Medulla oblongata (tissue), 1 donor: ENCODE measurements around the gene EVX1.

Experiments
- DNase-seq: peaks from one replicate; pipeline ENCODE4 v3.0.0-alpha.2; 2015; ENCODE audit errors: extremely low spot score

Gene EVX1

GRCh38 chr7:27249724-27250556, 7.3 kb downstream of the EVX1 start:
- no peak for DNase-seq

GRCh38 chr7:27250557-27251070, 8.0 kb downstream of the EVX1 start:
- DNase-seq, result no peak

GRCh38 chr7:27251136-27251651, 8.6 kb downstream of the EVX1 start:
- DNase-seq, result no peak

GRCh38 chr7:27251652-27252590, 9.3 kb downstream of the EVX1 start:
- no peak for DNase-seq

GRCh38 chr7:27254625-27255024, 12.0 kb downstream of the EVX1 start:
- DNase-seq, result no peak

GRCh38 chr7:27260211-27260610, 17.6 kb downstream of the EVX1 start:
- no peak for DNase-seq

DNA sequence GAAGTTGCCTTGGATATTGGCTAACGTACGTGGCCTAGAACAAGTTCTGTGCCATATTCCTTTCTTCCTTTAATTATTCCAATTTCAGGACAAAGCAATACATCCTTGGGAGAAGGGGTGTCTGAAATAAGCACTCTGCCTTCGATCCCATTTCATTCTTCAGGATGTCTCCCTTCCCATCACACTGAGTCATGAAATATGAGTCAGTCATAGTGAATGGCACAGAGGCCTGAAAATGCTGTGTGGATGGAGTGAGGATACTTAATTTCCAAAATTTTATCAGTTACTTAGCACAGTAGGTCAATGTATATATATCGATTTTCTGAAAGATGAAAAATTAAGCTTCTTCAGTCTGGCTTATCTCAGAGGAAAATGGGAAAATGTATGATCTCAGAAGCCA, 19.5 kb downstream of the EVX1 start:
- DNase-seq, result no peak

GRCh38 chr7:27263781-27264180, 21.2 kb downstream of the EVX1 start:
- DNase-seq, result no peak

DNA sequence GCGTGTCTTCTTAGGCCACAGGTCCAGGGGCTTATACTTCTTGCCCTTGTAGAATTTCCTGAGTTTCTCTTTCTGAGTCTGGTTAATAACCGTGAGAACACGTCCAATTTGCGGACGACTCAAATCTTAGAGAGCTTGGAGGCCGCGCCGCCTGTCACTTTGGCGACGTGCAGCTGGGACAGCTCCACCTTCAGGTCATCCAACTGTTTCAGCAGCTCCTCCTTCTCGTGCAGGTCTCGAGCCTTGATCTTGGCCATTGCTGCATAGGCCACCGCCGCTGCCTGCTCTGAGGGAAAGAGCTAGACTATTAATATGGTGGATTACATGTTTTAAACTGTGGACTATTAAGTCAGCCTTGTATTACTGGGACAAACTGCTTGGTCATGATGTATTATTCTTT, 26.9 kb downstream of the EVX1 start:
- DNase-seq, result no peak

GRCh38 chr7:27271384-27271783, 28.8 kb downstream of the EVX1 start:
- DNase-seq, result no peak

GRCh38 chr7:27277628-27278027, 35.0 kb downstream of the EVX1 start:
- no peak for DNase-seq

GRCh38 chr7:27283558-27283957, 41.0 kb downstream of the EVX1 start:
- DNase-seq, result no peak

DNA sequence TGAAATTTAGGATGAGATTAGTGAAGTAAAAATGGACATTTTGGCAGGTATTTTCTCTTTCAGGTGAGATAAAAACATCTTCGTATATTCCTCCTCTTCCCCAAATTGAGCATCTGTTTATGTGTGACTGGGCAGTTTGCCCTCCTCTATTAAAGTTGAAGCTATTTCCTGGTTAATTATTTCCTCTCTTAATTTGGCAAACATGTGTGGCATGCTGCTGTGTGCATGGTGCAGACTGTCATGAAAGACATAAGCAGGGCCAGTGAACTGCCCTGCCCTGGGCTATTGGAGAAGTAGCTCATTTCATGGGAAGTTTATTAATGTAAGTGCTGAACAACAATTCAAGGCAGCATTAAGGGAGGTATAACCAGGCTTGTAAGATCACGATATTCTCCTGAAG, 52.6 kb downstream of the EVX1 start:
- no peak for DNase-seq

DNA sequence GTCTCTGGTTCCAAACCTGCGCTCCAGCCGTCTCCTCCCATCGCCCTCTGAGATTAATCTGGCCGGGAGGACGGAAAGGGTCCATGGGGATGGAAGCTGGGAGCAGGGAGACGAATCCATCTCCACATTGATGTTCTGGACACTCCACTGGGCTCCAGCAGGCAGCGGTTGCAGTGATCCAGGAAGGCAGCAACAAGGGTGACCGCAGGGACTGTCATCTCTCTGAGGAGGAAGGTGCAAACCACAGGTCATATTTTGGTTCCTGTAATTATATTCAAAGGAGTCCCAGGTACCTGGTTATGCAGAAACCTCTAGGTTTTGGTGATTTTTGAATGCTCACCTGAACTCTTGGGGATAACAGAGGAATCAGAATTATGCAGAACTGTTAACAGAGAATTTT, 54.8 kb downstream of the EVX1 start:
- DNase-seq, result no peak
